ENCODE data around the gene CDKN1C.
A peak's percentile ranks its signal among the peaks of the same experiment; 100 is the strongest.

Gene CDKN1C

GRCh38 chr11:2904153-2905052 lies 18.8 kb upstream of the CDKN1C start:
- no peak for DNase-seq

- no peak for DNase-seq
These were observed 18.1 kb upstream of the CDKN1C start for GRCh38 chr11:2903672-2904011.

GRCh38 chr11:2902784-2903671 lies 17.5 kb upstream of the CDKN1C start:
- no peak for DNase-seq

DNA sequence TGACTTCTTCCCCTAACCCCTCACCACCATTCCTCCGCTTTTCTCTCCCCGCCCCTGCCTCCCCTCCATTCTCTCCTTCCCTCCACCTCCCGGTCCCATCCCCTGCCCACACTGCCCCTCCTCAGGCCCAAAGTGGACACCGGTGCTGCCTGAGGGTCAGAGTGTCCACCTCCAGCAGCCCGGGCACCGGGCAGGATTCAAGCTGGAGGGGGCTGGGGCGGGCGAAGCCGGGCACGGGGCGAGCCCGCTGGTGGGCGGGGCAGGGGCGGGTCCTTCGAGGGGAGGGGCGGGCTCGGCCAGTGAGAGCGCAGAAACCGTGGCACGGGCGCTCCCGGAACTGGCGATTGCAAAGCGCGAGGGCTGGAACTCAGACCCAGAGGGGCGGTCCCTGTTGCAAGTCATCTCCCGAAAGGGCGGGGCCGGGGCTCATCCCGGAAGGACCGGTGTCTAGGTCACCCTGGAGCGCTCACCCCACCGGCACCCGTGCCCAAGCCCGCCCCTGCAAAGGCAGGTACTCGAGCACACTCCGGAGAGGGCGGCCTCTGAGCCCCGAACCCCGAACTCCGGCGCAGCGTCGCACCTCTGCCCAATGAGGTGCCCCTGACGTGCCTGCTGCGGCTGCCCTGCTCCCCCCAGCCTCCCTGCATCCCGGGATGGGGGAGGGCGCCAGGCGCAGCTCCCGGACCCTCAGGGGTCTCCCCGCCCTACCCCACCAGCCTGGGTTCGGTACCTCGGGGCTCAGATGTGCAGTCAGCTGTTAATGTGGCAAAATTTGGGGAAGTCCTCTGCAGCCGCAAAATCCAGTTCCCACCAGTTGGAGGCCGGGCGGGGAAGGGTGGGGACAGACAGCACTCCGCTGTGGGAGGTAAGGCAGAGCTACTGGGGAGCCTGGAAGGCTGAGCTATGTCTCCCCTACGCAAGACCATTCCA lies 16.5 kb upstream of the CDKN1C start:
- DNase-seq, result no peak

- no peak for DNase-seq
These were observed 15.7 kb upstream of the CDKN1C start for GRCh38 chr11:2901196-2901796.

- no peak for DNase-seq
These were observed 13.7 kb upstream of the CDKN1C start for GRCh38 chr11:2899080-2899783.

GRCh38 chr11:2898366-2899079 lies 12.9 kb upstream of the CDKN1C start:
- no peak for DNase-seq

GRCh38 chr11:2897048-2897447 lies 11.5 kb upstream of the CDKN1C start:
- DNase-seq, result no peak

DNA sequence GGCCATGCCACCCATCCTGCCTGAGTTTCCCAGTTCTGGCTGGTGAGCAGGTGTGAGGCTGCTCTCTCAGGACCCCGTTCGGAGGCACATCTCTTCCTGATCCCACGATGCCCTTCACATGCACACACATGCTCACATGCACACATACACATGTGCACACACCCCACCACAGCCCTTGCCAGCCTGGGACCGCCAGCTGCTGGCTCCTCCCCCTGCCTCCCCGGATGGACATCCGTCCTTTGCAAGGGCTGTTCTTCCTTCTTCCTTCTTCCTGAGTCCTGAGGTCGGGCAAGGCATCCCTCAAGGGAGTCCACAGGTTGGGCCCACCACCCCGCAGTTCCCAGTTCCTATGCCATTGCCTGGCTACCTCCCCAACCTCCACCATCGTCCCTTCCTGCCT lies 10.5 kb upstream of the CDKN1C start:
- DNase-seq, result no peak

DNA sequence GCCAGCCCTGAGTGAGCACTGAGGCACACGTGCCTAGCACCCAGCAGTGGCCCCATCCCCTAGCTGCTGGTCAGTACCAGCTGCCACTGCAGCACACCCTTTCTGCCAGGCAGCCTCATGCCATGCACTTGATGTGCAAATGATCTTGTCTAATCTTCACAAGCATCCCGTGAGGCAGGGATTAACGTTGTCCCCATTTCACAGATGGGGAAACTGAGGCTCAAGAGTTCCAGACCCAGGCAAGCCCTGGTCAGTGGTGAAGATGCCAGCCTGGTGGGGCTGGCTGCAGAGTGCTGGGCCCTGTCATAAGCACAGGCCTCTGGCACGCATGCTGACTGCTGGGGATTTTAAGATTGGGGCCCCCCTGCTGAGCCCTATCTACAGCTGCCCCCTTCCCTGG lies 8.4 kb upstream of the CDKN1C start:
- DNase-seq, result no peak

- no peak for DNase-seq
These were observed 7.5 kb upstream of the CDKN1C start for GRCh38 chr11:2892967-2893528.

DNA sequence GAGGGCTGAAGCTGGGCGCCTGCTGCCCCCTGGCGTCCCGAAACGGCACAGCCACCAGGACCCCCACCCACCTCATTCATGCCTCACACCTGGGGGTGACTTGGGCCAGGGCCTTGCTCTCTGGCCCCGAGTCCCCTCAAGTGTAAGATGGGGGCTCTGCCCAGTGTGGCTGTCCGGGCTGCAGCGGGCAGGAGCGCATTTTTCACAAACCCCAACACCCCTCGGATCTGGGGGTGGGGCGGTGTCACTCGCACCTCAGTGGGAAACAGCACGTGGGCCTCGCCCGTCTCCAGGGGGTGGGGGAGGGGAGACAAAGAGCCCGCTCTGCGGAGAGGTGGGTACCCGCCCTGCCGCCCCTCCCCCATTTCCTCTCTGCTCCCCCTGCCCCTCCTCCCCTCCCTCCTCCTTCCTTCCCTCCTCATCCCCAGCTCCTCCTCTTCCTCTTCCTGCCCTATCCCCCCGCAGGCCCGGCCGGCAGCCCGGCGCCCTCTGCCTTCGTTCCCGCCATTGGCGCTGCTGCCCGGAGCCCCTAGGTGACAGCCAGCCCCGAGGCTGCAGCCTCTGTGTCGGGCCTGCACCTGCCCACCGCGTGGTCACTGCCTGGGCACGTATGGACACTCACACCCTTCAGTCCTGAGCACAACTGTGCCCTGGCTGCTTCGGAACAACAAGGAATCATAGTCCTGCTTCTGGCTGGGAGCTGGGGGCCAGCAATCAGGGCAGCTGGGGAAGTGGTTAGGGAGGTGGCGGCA lies 6.8 kb upstream of the CDKN1C start:
- no peak for DNase-seq

DNA sequence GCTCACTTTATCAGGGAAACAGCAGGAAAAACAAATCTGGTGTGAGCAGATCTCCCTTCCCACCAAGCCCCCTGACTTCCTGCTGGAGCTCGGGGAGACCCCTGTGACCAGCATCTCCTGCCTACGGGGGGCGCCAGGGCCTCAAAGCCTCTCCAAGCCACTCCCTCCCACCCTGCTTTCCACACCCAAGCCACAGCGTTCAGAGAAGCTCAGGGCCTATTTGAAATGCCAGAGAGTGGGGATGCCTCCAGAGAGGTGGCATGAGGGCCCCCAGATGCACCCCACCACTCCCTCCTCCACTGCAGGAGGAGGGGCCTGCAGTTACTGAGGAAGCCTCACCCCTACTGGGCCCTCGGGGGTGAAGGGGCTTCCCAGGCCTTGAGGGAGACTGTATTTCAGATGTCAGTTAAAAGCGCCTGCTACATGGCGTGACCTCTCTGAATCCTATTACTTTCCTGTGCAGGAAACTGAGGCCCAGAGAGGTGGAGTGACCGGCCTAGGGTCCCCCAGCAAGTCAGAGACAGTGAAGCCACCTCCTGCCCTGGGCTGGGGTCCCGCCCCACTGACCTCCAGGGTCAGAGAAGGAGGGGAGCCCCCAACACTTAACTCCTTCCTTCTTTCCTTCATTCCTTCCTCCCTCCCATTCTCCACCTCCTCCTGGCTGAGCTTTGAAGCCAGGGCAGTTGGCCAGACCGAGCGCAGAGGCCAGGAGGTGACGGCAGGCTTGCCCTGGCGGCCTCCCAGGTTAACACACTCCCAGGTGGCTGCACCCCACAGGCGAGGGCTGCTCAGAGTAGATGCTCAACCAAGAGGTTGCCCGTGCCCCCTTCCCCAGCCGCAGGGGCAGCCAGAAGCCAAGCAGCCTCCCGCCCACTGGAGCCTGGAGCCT lies 6.0 kb upstream of the CDKN1C start:
- DNase-seq, result no peak

GRCh38 chr11:2890466-2891294 lies 5.1 kb upstream of the CDKN1C start:
- DNase-seq, result no peak

DNA sequence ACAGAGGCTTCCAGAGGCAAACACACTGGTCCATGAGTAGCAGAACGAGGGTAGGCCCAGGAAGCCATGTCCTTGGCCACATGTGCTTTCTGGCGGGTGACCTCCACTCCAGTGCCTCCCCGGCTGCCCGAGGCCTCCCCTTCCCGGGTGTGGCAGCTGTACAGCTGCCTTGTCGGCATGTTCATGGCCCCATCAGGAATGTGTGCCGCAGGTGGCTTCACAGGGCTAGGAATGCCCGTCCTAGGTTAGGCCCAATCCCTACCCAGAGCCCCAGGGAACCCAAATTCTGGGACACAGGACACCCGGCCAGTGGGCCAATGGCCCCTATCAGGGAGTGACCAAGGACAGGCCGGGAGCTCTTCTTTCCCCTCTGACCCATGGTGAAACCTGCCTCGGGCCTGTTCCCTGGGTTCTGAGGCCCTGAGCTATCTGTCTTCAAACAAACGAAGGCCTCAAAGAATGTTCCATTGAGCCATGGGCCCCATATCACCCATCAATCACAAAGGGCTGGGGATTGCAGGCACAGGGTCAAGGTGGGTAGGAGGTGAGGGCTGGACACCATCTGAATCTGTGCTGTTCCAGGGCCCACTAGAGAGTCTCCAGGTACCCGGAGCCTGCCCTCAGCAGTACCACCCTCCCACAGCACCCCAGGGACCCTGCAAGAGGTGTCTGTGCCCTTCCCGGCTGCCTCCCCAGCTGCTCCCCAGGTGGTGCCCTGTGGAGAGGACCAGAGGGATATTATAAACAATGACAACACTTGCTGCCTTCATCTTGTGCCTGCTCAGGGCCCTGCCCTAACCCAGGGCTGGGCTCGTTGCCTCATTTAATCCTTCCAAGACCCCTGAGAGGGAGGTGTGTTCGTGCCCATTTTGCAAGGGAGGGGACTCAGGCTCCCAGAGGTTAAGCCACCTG lies 4.0 kb upstream of the CDKN1C start:
- no peak for DNase-seq

DNA sequence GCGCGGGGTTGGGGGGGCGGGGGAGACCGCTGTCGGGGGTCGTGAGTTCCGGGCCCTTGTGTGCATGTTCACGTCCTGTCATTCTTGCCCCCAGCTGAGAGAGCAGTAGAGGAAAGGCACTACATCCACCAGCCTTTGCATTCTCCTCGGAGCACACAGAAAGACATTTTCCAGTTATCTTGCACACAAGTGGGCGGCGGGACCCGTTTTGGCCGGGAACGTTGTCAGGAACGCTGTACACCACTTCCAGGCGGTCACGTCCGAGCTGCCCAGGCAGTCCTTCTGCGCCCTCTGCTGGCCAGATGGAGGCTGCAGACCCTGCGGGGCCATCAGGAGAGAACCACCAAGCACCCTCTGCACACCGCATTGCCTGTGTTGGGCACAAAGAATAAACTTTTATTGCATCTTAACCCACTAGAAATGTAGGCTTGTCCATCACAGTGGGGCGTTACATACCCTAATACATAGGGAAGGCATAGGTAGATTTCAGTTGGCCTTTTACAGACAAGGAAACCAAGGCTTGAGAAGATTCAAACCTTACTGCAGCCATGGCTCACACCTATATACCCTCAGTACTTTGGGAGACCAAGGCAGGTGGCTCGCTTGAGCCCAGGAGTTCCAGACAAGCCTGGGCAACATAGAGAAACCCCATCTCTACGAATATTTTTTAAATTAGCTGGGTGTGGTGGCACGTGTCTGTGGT lies 2.8 kb upstream of the CDKN1C start:
- DNase-seq, result peak in 1 of 2 experiments; percentile 35
